Fibroblast of mammary gland (primary cell): ENCODE data around the gene OPRL1.

Experiments
- DNase-seq: peaks from one replicate; pipeline ENCODE4 v3.0.0-alpha.2; 2010; ENCODE audit warnings: low read depth
- H3K4me3 ChIP-seq: 2 replicates; pipeline ENCODE4 v1.5.1; 2011; ENCODE audit warnings: low read depth, mild to moderate bottlenecking, low read length, moderate library complexity; ENCODE audit not compliant: control insufficient read depth
- TF ChIP-seq, protein P1 (sequence below): conservative IDR thresholded peaks from 2 replicates; pipeline ENCODE4 v1.5.1; 2011; ENCODE audit warnings: low read depth, low read length, inconsistent platforms; ENCODE audit not compliant: control insufficient read depth, insufficient read depth

OPRL1 gene

DNA sequence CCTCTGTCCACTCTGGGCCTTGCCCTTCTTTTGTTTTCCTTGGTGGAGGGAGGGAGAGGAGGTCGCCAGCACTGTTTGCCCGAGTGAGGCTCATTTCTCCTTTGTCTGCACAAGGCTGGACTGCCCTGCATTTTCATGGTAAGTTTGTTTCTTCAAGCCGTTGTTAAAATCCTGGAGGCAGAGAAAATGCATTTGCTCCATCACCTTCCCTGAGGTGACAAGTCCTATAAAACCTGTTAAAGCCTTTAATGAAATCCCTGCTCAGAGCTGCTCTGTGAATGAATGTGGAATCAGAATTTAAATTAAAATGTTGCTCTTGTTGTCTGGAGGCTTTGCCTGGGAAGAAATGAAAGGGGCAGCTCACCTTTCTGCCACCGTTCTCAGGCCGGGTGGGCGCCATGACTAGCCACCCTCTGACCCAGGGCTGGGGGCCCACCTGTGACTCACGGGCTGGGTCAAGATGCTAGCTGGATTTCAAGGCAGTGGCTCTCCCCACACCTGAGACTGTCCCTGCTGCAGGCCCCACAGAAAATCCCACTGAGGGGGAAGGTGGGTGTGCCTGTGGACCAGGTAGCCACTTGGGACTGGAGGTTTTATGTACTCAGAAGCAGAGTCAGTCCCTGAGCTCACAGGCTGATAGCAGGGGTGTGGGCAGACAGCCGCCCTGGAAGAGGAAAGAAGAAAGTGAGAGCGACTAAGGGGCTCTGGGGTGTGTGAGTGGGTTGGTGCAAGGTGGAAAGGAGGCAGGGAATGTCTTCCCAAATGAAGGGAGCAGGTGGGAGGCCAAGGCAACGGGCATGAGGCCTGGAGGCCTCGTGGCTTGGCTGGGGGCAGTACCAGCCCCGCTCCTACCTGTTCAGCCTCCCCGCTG is 60.4 kb downstream of the OPRL1 start:
- no peak for DNase-seq
- no peak overlapping the region for H3K4me3 ChIP-seq
- TF ChIP-seq, protein P1, sequence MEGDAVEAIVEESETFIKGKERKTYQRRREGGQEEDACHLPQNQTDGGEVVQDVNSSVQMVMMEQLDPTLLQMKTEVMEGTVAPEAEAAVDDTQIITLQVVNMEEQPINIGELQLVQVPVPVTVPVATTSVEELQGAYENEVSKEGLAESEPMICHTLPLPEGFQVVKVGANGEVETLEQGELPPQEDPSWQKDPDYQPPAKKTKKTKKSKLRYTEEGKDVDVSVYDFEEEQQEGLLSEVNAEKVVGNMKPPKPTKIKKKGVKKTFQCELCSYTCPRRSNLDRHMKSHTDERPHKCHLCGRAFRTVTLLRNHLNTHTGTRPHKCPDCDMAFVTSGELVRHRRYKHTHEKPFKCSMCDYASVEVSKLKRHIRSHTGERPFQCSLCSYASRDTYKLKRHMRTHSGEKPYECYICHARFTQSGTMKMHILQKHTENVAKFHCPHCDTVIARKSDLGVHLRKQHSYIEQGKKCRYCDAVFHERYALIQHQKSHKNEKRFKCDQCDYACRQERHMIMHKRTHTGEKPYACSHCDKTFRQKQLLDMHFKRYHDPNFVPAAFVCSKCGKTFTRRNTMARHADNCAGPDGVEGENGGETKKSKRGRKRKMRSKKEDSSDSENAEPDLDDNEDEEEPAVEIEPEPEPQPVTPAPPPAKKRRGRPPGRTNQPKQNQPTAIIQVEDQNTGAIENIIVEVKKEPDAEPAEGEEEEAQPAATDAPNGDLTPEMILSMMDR = no peak

- no peak overlapping the region for H3K4me3 ChIP-seq
- no peak for DNase-seq
- TF ChIP-seq, protein P1 = no peak
Observed at GRCh38 chr20:64140956-64141355, 61.1 kb downstream of the OPRL1 start.

DNA sequence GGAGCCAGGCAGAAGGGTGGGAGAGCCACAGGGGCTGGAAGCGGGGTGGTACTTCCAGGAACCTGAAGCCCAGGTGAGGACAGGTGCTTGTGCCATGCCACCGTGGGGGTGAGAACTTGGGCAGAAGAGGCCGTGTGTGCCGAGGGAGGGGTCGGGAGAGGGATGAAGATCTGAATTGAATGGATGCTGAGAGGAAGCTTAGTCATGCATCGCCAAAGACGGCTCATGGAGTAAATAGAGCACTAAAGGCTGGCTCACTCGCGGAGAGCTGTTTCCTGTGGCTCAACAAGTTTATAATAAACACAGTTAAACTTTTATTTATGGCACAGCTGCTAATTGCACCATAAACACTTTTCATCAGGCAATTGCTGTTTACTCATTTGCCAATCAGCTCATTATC is 62.7 kb downstream of the OPRL1 start:
- no peak for DNase-seq
- TF ChIP-seq, protein P1 = no peak
- H3K4me3 ChIP-seq = no peak overlapping the region

GRCh38 chr20:64143018-64143801 is 63.3 kb downstream of the OPRL1 start:
- no peak overlapping the region for H3K4me3 ChIP-seq
- no peak for DNase-seq
- TF ChIP-seq, protein P1 = no peak

DNA sequence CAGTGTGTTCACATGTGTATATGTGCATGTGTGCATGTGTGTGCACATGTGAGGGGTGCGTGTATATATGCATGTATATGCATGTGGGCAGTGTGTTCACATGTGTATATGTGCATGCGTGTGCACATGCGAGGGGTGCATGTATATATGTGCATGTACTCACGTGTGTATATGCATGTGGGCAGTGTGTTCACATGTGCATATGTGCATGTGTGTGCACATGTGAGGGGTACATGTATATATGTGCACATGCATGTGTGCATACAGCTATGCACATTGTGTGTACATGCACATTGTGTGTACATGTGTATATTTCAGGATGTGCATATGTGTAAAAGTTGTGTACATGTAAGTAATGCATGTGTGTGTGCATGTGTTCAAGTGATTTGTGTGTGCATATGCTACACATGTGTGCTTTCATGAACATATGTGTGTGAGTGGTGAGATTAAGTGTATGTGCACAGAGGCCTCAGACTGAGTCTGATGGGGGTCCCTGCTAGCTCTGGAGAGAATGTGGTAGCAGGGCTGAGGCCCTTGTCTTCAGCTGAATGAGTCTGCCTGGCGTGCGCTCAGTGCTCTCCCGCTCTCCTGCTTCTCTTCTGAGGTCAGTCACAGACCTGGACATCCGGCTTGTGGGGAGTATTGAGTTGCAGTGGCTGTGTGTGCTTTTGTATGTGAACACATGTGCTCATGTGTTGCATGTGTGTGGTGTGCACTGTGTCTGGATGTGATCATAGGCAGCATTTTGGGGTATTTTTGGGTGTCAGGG is 64.4 kb downstream of the OPRL1 start:
- H3K4me3 ChIP-seq = no peak overlapping the region
- no peak for DNase-seq
- TF ChIP-seq, protein P1 = no peak
